NCI-H524 (cell line): ENCODE data around the gene PARP9.
"Not testable (repeated sequence)": the region's sequence is repeated elsewhere in the genome, so short reads cannot be mapped to it uniquely, and the experiment has no call there.

Source experiments
- DNase-seq, 2 experiments: peaks; one replicate each; lab custom pipeline; 2025; lab: John Stamatoyannopoulos, UW

PARP9 gene

GRCh38 chr3:122520861-122521260, 43.2 kb downstream of the PARP9 start:
- DNase-seq, result no peak

DNA sequence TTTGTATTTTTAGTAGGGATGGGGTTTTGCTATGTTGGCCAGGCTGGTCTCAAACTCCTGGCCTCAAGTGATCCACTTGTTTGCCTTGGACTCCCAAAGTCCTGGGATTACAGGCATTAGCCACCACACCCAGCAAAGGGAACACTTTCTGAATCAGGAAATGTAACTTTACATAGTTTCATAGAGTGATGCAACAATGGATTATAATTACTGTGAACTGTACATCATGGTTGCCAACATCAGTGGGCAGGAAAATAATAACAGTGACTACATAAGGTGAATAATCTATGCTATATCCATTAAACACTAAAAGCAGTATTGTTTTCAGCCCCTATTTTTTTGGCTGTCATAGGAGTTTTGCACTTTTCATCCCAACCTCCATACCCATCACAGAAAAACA, 44.4 kb downstream of the PARP9 start:
- no peak for DNase-seq

- no peak for DNase-seq
These were observed 47.2 kb downstream of the PARP9 start for GRCh38 chr3:122516846-122517360.

DNA sequence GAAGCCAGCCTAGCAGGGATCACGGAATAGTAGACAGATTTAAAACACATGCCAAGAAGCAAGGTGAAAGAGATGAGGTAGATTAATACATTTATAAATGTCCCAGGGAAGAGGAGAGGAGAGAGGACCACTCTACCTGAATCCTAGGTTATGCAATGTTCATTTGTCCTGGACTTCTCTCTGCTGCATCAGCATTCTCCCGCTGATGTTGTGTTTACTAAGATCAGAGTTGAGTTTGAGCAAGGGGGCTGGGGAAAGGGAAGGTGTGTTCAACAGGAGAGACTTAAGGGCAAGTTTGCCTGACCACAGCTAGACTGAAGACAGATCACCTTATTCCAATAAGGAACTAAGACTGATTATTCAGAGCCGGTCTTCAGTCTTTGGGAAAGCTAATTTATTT, 48.2 kb downstream of the PARP9 start:
- no peak for DNase-seq

DNA sequence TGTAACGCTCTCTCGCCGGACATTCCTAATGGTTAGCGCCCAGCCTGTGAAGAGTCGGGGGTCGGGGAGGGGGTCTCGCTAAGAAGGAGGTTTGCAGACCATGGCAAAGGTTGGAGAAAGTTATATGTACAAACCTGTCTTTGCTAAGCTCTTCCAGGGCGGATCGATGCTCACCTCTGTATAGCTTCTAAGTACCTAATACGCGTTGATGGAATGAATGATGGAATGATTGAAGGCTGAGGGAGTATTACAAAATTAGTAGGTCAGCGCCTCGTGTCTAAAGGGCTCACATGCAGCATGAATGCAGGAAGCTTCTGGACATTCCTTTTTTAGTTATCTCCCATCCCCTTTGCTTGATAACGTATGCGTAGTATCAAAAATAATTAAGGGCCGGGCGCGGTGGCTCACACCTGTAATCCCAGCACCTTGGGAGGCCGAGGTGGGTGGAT, 49.1 kb downstream of the PARP9 start:
- no peak for DNase-seq

GRCh38 chr3:122514123-122515019, 49.7 kb downstream of the PARP9 start, which contains the start of gene KPNA1:
Gene KPNA1 (minus strand): TSS chr3:122514939. CDS start chr3:122496565, 18,374 bp downstream.
- DNase-seq, result peak; percentile 84 to 92

- DNase-seq, result no peak
These were observed 50.5 kb downstream of the PARP9 start for GRCh38 chr3:122513386-122514122.

DNA sequence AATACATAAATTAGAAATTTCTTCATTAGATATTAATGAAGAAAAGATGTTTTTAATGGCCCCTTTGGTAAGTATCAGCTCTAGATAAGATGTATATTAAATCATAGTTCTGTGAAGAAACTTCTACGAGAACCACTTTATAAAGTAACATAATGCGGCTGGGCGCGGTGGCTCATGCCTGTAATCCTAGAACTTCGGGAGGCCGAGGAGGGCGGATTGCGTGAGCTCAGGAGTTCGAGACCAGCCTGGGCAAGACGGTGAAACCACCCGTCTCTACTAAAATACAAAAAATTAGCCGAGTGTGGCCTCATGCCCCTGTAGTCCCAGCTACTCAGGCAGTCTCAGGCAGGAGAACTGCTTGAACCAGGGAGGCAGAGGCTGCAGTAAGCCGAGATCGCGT, 51.8 kb downstream of the PARP9 start:
- DNase-seq, result no peak

GRCh38 chr3:122510878-122511535, 53.1 kb downstream of the PARP9 start:
- no peak for DNase-seq

- not testable (repeated sequence) for DNase-seq
These were observed 55.2 kb downstream of the PARP9 start for GRCh38 chr3:122508944-122509343.

DNA sequence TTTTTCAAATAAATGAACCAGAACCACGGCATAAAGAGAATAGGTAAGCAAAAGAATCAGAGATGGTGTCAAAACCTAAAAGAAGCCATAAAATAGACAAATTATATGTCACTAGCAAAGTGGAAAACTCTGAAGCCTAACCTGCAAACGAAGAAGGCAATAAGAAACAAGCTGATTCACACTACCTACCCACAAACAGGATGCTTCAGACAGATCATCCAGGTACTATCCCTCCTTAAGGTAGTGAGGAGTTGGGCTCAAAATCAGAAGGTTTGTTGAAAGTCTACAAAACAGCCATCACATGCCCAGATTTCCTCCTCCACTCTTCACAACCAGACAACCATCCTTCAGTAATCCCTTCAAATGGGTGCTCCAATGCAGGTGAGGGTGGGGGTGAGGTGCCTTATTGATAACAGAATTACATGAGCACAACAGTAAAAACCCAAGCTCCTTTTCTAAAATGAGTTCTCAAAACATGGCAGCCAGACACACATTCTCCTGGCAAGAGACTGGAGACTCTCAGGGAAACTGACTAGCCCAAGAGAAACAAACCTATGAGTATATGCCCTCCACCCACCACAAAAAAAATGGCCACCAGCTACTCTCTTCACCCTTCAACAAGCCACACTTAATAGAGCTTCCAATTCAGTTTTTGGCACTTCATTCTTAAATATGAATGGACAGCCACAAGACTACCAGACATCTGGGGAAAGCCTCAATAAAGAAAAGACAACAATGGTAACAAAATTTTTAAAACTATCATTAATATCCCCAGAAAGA, 55.8 kb downstream of the PARP9 start:
- DNase-seq, result no peak

DNA sequence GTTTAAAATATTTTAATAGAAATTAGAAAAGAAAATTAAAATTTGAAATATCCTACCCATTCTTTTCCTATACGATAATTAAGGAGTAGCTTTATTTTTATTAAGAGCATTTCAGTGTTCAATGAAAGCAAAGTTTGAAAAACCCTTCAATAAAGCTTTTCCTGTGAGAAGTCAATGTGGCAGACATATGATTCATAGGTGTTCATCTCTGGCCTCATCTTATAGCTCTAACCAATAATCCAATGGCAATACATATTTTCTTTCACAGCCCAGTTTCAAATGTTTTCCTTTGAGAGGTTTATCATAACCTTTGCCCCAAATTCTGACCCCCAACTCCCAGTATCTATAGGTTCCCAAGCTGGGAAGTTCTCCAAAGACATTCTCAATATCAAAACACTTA, 57.6 kb downstream of the PARP9 start:
- DNase-seq, result no peak

DNA sequence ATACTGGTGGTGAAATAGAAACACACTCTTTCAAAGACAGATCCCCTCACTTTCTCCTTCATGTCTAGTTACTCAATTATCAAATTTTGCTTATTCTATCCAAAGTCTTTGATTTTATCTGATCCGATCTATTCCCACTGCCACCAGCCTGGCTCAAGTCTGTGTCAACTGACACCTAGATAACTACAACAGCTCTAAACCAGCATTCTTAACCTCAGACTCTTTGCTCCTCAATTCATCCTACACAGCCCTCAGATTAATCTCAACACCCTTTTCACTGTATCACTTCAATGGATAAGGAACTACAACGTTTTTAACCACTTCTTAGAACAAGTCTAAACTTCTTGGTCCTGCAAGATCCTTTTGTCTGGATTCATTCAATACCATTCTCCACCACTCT, 58.4 kb downstream of the PARP9 start:
- DNase-seq, result no peak

DNA sequence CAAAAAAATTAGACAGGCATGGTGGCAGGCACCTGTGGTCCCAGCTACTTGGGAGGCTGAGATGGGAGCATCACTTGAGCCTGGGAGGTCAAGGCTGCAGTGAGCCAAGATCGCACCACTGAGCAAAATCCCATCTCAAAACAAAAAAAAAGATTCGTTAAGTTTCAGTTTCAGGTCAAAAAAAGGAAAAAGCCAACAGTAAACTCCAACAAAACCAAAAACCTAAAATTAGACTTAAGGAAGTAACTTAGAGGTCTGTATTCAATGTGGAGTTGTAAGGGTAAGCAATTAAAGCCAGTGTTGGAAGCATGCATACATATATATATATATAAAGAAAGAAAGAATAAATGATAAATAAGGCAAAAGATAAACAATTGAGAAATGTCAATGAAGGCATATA, 61.2 kb downstream of the PARP9 start:
- no peak for DNase-seq

- DNase-seq, result no peak
These were observed 62.0 kb downstream of the PARP9 start for GRCh38 chr3:122502139-122502538.

DNA sequence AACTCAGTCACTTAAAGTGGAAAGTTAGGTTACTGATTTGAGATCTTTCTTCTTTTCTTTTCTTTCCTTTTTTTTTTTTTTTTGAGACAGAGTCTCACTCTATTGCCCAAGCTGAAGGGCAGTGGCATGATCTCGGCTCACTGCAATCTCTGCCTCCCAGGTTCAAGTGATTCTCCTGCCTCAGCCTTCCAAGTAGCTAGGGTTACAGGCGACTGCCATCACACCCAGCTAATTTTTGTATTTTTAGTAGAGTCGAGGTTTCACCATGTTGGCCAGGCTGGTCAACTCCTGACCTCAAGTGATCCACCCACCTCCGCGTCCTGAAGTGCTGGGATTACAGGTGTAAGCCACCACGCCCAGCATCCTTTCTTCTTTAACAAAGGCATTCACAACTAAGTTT, 63.1 kb downstream of the PARP9 start:
- not testable (repeated sequence) for DNase-seq

GRCh38 chr3:122498152-122498551, 65.9 kb downstream of the PARP9 start:
- DNase-seq, result no peak

GRCh38 chr3:122497425-122497824, 66.7 kb downstream of the PARP9 start:
- no peak for DNase-seq

GRCh38 chr3:122496508-122496907, 67.6 kb downstream of the PARP9 start:
- DNase-seq, result no peak

GRCh38 chr3:122493296-122493695, 70.8 kb downstream of the PARP9 start:
- no peak for DNase-seq

DNA sequence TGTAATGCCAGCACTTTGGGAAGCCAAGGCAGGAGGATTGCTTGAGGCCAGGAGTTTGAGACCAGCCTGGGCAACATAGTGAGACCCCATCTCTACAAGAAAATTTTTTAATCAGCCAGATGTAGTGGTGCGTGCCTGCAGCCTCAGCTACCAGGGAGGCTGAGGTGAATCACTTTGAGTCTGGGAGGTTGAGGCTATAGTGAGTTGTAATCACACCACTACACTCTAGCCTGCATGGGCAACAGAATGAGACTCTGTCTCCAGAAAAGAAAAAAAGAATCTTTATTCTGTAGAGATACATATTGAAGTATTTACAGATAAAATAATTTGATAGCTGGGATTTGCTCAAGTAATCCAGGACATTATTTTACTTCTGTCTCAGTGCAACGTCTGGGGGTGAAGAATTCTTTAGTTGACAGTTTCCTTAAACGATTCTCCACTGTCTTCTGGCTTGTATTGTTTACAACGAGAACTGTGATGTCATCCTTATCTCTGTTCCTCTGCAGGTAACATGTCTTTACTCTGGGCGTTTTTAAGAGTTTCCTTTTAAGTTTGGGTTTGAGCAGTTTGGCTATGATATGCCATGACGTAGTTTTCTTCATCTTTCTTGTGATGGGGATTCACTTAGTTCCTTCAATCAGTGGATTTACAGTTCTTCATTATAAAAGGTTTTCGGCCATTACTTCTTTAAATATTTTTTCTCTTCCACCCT, 75.7 kb downstream of the PARP9 start:
- no peak for DNase-seq
